Esophagus muscularis mucosa (tissue), 4 donors: ENCODE measurements around the gene CFAP410. TPM values are rescaled to one million over a fixed set of nuclear protein-coding genes. Genes with fewer than 3 reads are reported as not detected.

Experiments
- DNase-seq: peaks from one replicate; pipeline ENCODE4 v3.0.0-alpha.2; 2017; ENCODE audit errors: extremely low spot score
- H3K27ac ChIP-seq, 4 donors: fragments of 200-600 bp; sonication (generic); replicated peaks in 1 of 4; 1 replicate in 3 of 4; 2 replicates in 1 of 4; pipeline ENCODE4 v1.5.1; 2016 to 2019; ENCODE audit warnings: mild to moderate bottlenecking in 1 of 4
- H3K27me3 ChIP-seq, 4 donors: fragments of 200-600 bp; sonication (generic); one replicate each; pipeline versions ENCODE4 v1.5.1 to v1.6.0; 2016 to 2019
- H3K36me3 ChIP-seq, 4 donors: fragments of 200-600 bp; sonication (generic); one replicate each; pipeline ENCODE4 v1.5.1; 2016 to 2019
- H3K4me1 ChIP-seq, 4 donors: fragments of 200-600 bp; sonication (generic); one replicate each; pipeline ENCODE4 v1.5.1; 2016 to 2019
- H3K4me3 ChIP-seq, 4 donors: fragments of 200-600 bp; sonication (generic); 1 replicate in 2 of 4; 2 replicates in 2 of 4; pipeline ENCODE4 v1.5.1; 2016 to 2019; ENCODE audit warnings: mild to moderate bottlenecking in 4 of 4, moderate library complexity in 1 of 4
- H3K9me3 ChIP-seq, 4 donors: fragments of 200-600 bp; sonication (generic); 1 replicate in 3 of 4; 2 replicates in 1 of 4; pipeline ENCODE4 v1.5.1; 2016 to 2019
- EP300 ChIP-seq: sonication (generic); formaldehyde crosslinking; IDR thresholded peaks from one replicate; pipeline ENCODE4 v1.6.1; 2017; ENCODE audit warnings: antibody characterized with exemption
- POLR2A ChIP-seq: fragments of 450-650 bp; IDR thresholded peaks from one replicate; pipeline ENCODE4 v1.6.1; 2017; ENCODE audit warnings: antibody characterized with exemption, moderate library complexity, mild to moderate bottlenecking, low read depth
- POLR2AphosphoS5 ChIP-seq, 2 donors: sonication (generic); formaldehyde crosslinking; IDR thresholded peaks; one replicate each; pipeline ENCODE4 v1.6.1; 2017; ENCODE audit warnings: antibody characterized with exemption in 2 of 2
- WGBS: methylation state at CpG from one replicate; pipeline ENCODE4 v1.1.5; 2018; 5-methylcytosine and 5-hydroxymethylcytosine counted together
- intact Hi-C: fragments of 100-400 bp; cut with DNase I; formaldehyde crosslinking; loops from one replicate; pipeline ENCODE4 v1.15.1; 2023
- total RNA-seq, 4 donors: library from RNA; depleted of rRNA; stranded (reverse); fragments of >200 nt; gene quantifications; one replicate each; pipeline versions ENCODE4 v1.1.0 to v1.2.1, GENCODE V29; 2016
- TF ChIP-seq, protein P1 (sequence below), 3 experiments: fragments of 200-600 bp in 2 of 3; fragments of 450-650 bp in 1 of 3; sonication (generic) in 2 of 3; IDR thresholded peaks; one replicate each; pipeline ENCODE4 v1.5.1; 2017 to 2019; ENCODE audit warnings: antibody characterized with exemption in 3 of 3, mild to moderate bottlenecking in 2 of 3, moderate library complexity in 1 of 3

CFAP410 gene
- total RNA-seq, 4 donors from 2014 or later: 26.6 to 43.5 (median 32.3) TPM

DNA sequence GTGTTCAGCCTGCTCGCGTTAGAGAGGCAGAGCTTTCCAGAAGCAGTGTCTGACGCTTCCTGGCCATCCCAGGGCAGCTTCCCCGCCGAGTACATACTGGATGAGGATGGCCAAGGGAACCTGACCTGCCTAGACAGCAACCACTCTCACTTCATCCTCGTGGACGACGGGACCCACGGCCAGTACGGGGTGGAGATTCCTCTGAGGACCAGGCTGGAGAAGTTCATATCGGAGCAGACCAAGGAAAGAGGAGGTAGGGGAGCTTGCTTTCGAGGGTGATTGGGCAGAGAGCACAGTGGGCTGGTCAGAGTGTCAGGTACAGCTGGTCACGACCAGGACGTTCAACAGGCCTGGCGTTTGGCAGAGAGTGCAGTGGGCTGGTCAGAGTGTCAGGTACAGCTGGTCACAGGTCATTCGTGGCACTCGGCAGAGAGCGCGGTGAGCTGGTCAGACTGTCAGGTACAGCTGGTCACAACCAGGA, 36.6 kb upstream of the CFAP410 start:
- DNase-seq: no peak
- 88% methylated on average over 19 of the region's 19 CpGs for WGBS

DNA sequence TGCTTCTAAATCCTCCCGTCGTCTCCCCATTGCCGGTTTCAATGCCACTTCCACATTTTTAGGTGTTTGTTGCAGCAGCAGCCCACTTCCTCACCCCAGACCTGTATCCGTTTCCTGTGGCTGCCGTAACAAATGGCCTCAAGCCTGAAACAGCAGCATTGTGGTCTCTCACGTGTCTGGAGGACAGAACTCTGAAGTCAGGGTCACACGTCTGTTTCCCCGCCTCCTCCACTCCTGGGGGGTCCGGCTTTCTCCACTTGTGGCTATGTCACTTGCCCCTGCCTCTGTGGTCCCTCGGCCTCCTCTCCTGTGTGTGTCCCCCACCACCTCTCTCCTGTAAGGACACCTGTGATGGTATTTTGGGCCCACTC, 36.1 kb upstream of the CFAP410 start:
- Histone ChIP-seq H3K4me1 (peaks cover under 1 to 3% (median 2%) of the 10 kb centered on the region in 4 donors), H3K9me3 (no peaks in the 10 kb centered on the region), H3K4me3 (no peak overlapping the region), H3K27me3 (peaks cover 0 to 89% (median 4%) of the 10 kb centered on the region in 4 donors), H3K36me3 (no peaks in the 10 kb centered on the region), H3K27ac (no peak overlapping the region)
- 65% methylated on average over 8 of the region's 10 CpGs for WGBS
- no peak for TF ChIP-seq POLR2AphosphoS5 (IDR thresholded peaks at IDR 0.05)
- TF ChIP-seq POLR2A: no peak
- no peak for TF ChIP-seq EP300
- TF ChIP-seq, protein P1, sequence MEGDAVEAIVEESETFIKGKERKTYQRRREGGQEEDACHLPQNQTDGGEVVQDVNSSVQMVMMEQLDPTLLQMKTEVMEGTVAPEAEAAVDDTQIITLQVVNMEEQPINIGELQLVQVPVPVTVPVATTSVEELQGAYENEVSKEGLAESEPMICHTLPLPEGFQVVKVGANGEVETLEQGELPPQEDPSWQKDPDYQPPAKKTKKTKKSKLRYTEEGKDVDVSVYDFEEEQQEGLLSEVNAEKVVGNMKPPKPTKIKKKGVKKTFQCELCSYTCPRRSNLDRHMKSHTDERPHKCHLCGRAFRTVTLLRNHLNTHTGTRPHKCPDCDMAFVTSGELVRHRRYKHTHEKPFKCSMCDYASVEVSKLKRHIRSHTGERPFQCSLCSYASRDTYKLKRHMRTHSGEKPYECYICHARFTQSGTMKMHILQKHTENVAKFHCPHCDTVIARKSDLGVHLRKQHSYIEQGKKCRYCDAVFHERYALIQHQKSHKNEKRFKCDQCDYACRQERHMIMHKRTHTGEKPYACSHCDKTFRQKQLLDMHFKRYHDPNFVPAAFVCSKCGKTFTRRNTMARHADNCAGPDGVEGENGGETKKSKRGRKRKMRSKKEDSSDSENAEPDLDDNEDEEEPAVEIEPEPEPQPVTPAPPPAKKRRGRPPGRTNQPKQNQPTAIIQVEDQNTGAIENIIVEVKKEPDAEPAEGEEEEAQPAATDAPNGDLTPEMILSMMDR (IDR thresholded peaks at IDR 0.05): no peak
- intact Hi-C loops: no loop called here
- no peak for DNase-seq

More for the DNA sequence above, 36.6 kb upstream of the CFAP410 start:
- H3K36me3 ChIP-seq: no peaks in the 10 kb centered on the region
- no peak overlapping the region for H3K27ac ChIP-seq
- TF ChIP-seq, protein P1 (IDR thresholded peaks at IDR 0.05): no peak
- TF ChIP-seq POLR2AphosphoS5 (IDR thresholded peaks at IDR 0.05): no peak
- TF ChIP-seq EP300: no peak
- no peak for TF ChIP-seq POLR2A
- peaks cover 0 to 89% (median 3%) of the 10 kb centered on the region in 4 donors for H3K27me3 ChIP-seq
- intact Hi-C loops: no loop called here
- no peak overlapping the region for H3K4me3 ChIP-seq
- H3K9me3 ChIP-seq: no peaks in the 10 kb centered on the region
- no peaks in the 10 kb centered on the region for H3K4me1 ChIP-seq

DNA sequence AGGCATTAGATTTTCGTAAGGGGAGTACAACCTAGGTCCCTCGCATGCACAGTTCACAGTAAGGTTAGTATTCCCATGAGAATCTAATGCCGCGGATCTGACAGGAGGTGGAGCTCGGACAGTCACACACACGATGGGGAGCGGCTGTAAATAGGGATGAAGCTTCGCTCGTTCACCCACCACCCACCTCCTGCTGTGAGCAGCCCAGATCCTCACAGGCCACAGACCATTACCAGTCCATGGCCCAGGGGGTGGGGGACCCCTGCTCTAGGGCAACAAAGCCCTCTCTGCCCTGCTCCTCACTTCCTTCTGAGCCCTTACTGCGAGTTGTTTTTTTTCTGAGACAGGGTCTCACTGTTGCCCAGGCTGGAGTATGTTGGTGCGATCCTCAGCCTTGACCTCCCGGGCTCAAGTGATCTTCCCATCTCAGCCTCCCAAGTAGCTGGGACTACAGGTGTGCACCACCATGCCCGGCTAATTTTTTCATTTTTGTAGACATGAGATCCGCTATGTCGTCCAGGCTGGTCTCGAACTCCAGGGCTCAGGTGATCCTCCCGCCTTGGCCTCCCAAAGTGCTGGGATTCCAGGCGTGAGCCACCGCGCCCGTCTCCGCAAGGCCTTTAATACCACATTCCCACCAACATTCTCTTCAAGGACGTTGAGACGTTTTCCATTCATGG, 35.6 kb upstream of the CFAP410 start:
- Histone ChIP-seq H3K4me1 (peaks cover 5 to 8% (median 7%) of the 10 kb centered on the region in 4 donors), H3K9me3 (no peaks in the 10 kb centered on the region), H3K27ac (no peak overlapping the region), H3K27me3 (peaks cover 0 to 89% (median 6%) of the 10 kb centered on the region in 4 donors), H3K36me3 (no peaks in the 10 kb centered on the region), H3K4me3 (no peak overlapping the region)
- DNase-seq: no peak
- TF ChIP-seq POLR2AphosphoS5 (IDR thresholded peaks at IDR 0.05): no peak
- TF ChIP-seq, protein P1 (IDR thresholded peaks at IDR 0.05): no peak
- no peak for TF ChIP-seq POLR2A
- TF ChIP-seq EP300: no peak
- intact Hi-C loops: no loop called here
- 84% methylated on average over 24 of the region's 24 CpGs for WGBS

DNA sequence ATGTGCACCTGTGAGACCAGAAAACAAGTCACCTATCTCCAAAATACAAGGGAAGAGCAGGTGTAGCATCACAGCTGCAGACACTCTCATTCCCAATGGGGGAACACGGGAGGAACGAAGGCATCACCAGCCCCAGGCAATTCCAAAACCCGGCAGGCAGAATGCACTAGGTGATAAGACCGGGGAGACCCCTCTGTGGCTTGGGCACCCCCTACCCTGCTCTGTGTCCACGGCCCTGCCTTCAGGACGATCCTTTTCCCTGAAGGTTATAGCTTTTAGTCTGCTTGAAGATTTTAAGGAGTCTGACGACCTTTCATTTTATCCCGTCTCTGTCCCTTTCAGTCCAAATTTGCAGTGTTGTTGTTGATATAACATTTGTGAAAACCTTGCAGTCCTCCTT, 33.4 kb upstream of the CFAP410 start:
- no peak overlapping the region for H3K27ac ChIP-seq
- no peaks in the 10 kb centered on the region for H3K36me3 ChIP-seq
- H3K4me3 ChIP-seq: no peak overlapping the region
- peaks cover 5 to 15% (median 10%) of the 10 kb centered on the region in 4 donors for H3K4me1 ChIP-seq
- intact Hi-C loops: no loop called here
- whole genome bisulfite sequencing: 74% methylated on average over 8 of the region's 8 CpGs
- DNase-seq: no peak
- H3K9me3 ChIP-seq: no peaks in the 10 kb centered on the region
- TF ChIP-seq, protein P1 (IDR thresholded peaks at IDR 0.05): no peak
- TF ChIP-seq POLR2AphosphoS5 (IDR thresholded peaks at IDR 0.05): no peak
- TF ChIP-seq POLR2A: no peak
- TF ChIP-seq EP300: no peak
- H3K27me3 ChIP-seq: peaks cover 0 to 87% (median 3%) of the 10 kb centered on the region in 4 donors
